ENCODE data around the gene CAPZB. TPM values are rescaled to one million over a fixed set of nuclear protein-coding genes. Genes with fewer than 3 reads are reported as not detected.
A peak's percentile ranks its signal among the peaks of the same experiment; 100 is the strongest.

CAPZB gene
- total RNA-seq, 4 donors from 2014 or later, result 107 to 210 (median 119) TPM

DNA sequence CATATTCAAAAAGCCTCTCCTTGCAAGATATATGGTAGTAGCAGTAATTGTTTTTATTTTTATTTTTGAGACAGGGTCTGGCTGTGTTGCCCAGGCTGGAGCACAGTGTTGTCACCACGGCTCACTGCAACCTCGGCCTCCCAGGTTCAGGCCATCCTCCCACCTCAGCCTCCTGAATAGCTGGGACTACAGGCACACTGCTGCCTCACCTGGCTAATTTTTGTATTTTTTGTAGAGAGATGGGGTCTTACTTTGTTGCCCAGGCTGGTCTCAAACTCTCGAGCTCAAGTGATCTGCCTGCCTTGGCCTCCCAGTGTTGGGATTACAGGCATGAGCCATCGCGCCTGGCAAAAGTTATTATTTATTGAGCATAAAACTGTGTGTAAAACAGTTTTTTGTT, 134.8 kb downstream of the CAPZB start:
- H3K27me3 ChIP-seq, result no peaks in the 10 kb centered on the region
- no peak overlapping the region for H3K27ac ChIP-seq
- peaks cover 0 to 70% (median 0%) of the 10 kb centered on the region in 3 donors for H3K36me3 ChIP-seq
- no peaks in the 10 kb centered on the region for H3K9me3 ChIP-seq
- TF ChIP-seq, protein P1, sequence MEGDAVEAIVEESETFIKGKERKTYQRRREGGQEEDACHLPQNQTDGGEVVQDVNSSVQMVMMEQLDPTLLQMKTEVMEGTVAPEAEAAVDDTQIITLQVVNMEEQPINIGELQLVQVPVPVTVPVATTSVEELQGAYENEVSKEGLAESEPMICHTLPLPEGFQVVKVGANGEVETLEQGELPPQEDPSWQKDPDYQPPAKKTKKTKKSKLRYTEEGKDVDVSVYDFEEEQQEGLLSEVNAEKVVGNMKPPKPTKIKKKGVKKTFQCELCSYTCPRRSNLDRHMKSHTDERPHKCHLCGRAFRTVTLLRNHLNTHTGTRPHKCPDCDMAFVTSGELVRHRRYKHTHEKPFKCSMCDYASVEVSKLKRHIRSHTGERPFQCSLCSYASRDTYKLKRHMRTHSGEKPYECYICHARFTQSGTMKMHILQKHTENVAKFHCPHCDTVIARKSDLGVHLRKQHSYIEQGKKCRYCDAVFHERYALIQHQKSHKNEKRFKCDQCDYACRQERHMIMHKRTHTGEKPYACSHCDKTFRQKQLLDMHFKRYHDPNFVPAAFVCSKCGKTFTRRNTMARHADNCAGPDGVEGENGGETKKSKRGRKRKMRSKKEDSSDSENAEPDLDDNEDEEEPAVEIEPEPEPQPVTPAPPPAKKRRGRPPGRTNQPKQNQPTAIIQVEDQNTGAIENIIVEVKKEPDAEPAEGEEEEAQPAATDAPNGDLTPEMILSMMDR (IDR thresholded peaks at IDR 0.05), result no peak
- TF ChIP-seq POLR2A (IDR thresholded peaks at IDR 0.05), result no peak
- DNase-seq, result no peak
- no peak overlapping the region for H3K4me3 ChIP-seq
- peaks cover 0 to 15% (median 0%) of the 10 kb centered on the region in 4 donors for H3K4me1 ChIP-seq

DNA sequence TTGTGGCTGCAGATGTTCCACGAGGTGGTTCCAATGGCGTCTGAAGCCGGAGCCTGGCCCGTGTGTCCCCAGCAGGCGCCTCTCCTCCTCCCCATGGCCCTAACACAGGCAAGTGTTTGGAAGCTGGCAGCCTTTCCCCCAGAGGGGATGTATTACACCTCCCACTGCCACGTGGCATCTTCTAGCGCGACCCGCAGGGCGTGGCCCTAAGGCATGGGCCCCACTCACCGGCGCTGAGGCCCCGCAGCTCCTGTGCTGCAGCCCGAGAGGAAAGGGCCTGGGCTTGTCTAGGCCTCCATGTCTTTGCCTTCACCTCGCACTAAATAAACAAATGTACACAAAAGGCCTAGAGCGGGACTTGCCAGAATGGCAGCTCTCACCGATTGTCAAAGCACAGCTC, 135.3 kb downstream of the CAPZB start:
- H3K27me3 ChIP-seq, result no peaks in the 10 kb centered on the region
- H3K27ac ChIP-seq, result peak overlapping the region in 1 of 4 donors; percentile 23
- H3K9me3 ChIP-seq, result no peaks in the 10 kb centered on the region
- H3K36me3 ChIP-seq, result peaks cover 0 to 70% (median 0%) of the 10 kb centered on the region in 3 donors
- peaks cover 0 to 18% (median 0%) of the 10 kb centered on the region in 4 donors for H3K4me1 ChIP-seq
- H3K4me3 ChIP-seq, result no peak overlapping the region
- TF ChIP-seq, protein P1 (IDR thresholded peaks at IDR 0.05), result no peak
- no peak for TF ChIP-seq POLR2A (IDR thresholded peaks at IDR 0.05)
- DNase-seq, result no peak

DNA sequence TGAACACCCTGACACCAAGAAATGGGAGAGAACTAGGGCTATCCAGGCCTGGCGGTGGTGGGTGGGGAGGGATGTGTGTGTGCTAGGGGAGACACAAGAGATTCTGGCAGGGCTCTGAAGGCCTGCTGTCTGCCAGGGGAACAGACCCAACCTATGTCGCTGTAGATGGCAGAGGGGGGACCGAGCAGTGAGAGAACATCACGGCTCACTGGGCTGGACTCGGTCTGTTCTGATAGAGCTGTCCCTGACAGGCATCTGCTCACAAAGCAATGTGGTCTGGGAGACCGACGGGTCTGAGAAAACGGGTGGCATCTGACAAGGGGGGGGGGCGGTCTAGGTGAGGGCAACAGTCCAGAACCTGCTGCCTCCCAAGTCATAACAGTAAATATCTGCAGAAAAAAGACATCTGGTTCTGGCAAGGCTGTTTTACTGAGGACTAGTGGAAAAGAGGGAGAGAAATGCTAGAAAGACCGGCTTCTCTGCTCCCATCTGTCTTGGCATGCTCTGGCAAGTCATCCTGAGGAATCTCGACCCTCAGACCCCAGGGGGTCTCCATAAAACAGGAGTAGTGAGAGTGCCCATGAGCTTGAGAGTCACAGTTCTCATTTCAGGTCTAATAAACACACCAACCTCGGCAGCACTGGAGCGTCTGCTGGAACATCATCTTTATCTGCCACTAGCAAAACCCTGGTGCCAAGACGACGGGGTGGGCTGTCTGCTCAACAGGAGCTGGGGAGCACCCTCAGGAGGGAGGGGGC, 136.7 kb downstream of the CAPZB start:
- H3K27ac ChIP-seq, result peak overlapping the region in 1 of 4 donors; percentile 23
- H3K4me1 ChIP-seq, result peaks cover 0 to 28% (median 0%) of the 10 kb centered on the region in 4 donors
- peaks cover 0 to 70% (median 0%) of the 10 kb centered on the region in 3 donors for H3K36me3 ChIP-seq
- TF ChIP-seq, protein P1 (IDR thresholded peaks at IDR 0.05), result no peak
- no peak for TF ChIP-seq POLR2A (IDR thresholded peaks at IDR 0.05)
- H3K27me3 ChIP-seq, result no peaks in the 10 kb centered on the region
- no peak overlapping the region for H3K4me3 ChIP-seq
- DNase-seq, result no peak
- no peaks in the 10 kb centered on the region for H3K9me3 ChIP-seq

DNA sequence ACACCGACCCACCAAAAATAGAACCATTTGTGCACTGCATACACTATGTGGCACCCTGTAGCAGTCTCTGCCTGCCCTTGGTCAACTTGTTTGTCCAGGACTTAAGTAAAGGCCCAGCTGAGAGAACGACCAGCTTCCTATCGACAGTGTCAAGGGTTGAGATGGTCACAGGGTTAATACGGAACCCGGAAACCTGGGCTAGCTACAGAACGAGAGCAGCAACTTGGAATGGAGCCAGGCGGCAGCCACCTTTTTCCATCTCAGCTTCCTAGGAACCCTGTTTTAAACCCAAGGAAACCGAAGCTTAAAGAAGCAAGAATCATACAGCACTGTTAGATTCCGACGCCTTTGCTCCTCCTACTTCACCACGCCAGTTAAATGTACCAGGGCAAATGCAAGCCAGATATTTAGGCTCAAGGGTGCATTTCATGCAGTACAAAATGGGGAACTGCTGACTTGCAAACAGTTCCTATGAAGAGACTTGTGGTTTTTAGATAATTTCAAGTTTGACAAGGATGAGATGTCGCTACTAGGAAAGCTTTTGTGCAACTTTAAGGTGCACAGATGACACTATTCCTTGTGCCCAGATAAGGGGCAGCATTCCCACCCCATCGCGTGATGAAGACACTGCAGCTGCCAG, 137.7 kb downstream of the CAPZB start:
- H3K4me3 ChIP-seq, result no peak overlapping the region
- peak overlapping the region in 1 of 4 donors; percentile 13 for H3K27ac ChIP-seq
- no peak for DNase-seq
- H3K27me3 ChIP-seq, result no peaks in the 10 kb centered on the region
- TF ChIP-seq, protein P1 (IDR thresholded peaks at IDR 0.05), result no peak
- no peak for TF ChIP-seq POLR2A (IDR thresholded peaks at IDR 0.05)
- peaks cover 0 to 70% (median 0%) of the 10 kb centered on the region in 3 donors for H3K36me3 ChIP-seq
- H3K9me3 ChIP-seq, result no peaks in the 10 kb centered on the region
- H3K4me1 ChIP-seq, result peaks cover 0 to 25% (median 0%) of the 10 kb centered on the region in 4 donors

DNA sequence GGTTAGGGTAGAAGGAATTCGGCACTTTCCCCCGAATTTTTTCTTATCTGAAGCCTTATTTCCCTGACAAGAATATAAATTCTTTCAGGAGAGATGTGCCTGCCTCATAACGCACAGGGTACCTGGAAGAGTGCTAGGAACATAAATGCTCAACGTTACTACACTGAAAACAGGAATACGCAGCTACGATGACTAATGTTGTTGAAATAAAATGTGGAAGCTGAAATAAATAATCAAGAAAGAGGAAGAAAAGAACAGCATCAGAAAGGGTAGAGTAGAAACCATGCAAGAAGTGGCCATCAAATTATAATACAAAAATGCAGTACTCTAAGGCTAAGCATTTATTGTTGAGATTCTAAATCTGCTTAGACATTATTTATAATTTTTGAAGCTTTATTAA, 139.3 kb downstream of the CAPZB start:
- peaks cover 0 to 66% (median 0%) of the 10 kb centered on the region in 3 donors for H3K36me3 ChIP-seq
- no peak for DNase-seq
- TF ChIP-seq, protein P1 (IDR thresholded peaks at IDR 0.05), result no peak
- TF ChIP-seq POLR2A (IDR thresholded peaks at IDR 0.05), result no peak
- peaks cover 0 to 13% (median 0%) of the 10 kb centered on the region in 4 donors for H3K4me1 ChIP-seq
- H3K4me3 ChIP-seq, result no peak overlapping the region
- H3K27ac ChIP-seq, result no peak overlapping the region
- no peaks in the 10 kb centered on the region for H3K9me3 ChIP-seq
- no peaks in the 10 kb centered on the region for H3K27me3 ChIP-seq
